Heart left ventricle (tissue), 16 donors: ENCODE measurements around the gene SLC6A2. TPM values are rescaled to one million over a fixed set of nuclear protein-coding genes. Genes with fewer than 3 reads are reported as not detected.

Experiments used
- ATAC-seq, 4 donors: fragments of 200-7000 bp; cut with Tn5 transposase; one replicate each; pipeline ENCODE4 v1.9.1; 2020 to 2022; ENCODE audit warnings: moderate library complexity in 4 of 4, mild to moderate bottlenecking in 3 of 4, moderate number of reproducible peaks in 1 of 4
- DNase-seq, 5 donors: peaks; one replicate each; pipeline ENCODE4 v3.0.0-alpha.2; 2020
- H3K27ac ChIP-seq, 12 donors: fragments of 200-600 bp; sonication (generic) in 4 of 12; one replicate each; pipeline versions ENCODE4 v1.5.0 to v1.8.0; 2016 to 2022; ENCODE audit warnings: mild to moderate bottlenecking in 2 of 12
- H3K27me3 ChIP-seq, 9 donors: fragments of 200-600 bp; sonication (generic) in 2 of 9; one replicate each; pipeline versions ENCODE4 v1.5.1 to v1.8.0; 2016 to 2022; ENCODE audit warnings: mild to moderate bottlenecking in 3 of 9
- H3K36me3 ChIP-seq, 9 donors: fragments of 200-600 bp; sonication (generic) in 2 of 9; one replicate each; pipeline versions ENCODE4 v1.5.0 to v1.8.0; 2018 to 2022; ENCODE audit warnings: mild to moderate bottlenecking in 2 of 9
- H3K4me1 ChIP-seq, 12 donors: fragments of 200-600 bp; sonication (generic) in 4 of 12; one replicate each; pipeline versions ENCODE4 v1.5.0 to v1.8.0; 2016 to 2022; ENCODE audit warnings: mild to moderate bottlenecking in 3 of 12
- H3K4me3 ChIP-seq, 12 donors: fragments of 200-600 bp; sonication (generic) in 4 of 12; one replicate each; pipeline versions ENCODE4 v1.5.0 to v1.8.0; 2017 to 2022; ENCODE audit warnings: mild to moderate bottlenecking in 9 of 12, moderate library complexity in 4 of 12
- H3K9me3 ChIP-seq, 12 donors: fragments of 200-600 bp; sonication (generic) in 4 of 12; one replicate each; pipeline versions ENCODE4 v1.5.0 to v1.8.0; 2016 to 2022; ENCODE audit warnings: mild to moderate bottlenecking in 1 of 12
- POLR2A ChIP-seq, 2 donors: fragments of 450-650 bp; IDR thresholded peaks; one replicate each; pipeline ENCODE4 v1.6.1; 2017; ENCODE audit warnings: antibody characterized with exemption in 2 of 2, mild to moderate bottlenecking in 2 of 2, moderate library complexity in 2 of 2
- WGBS, 4 donors: extraction: QIAGEN DNeasy Blood & Tissue Kit in 2 of 4; methylation state at CpG; one replicate each; pipeline versions ENCODE4 v1.1.5 to v1.1.7; 2013 to 2018; 5-methylcytosine and 5-hydroxymethylcytosine counted together
- intact Hi-C, 10 donors: fragments of 100-400 bp; cut with DNase I; formaldehyde crosslinking; loops; one replicate each; pipeline versions ENCODE4 v1.11.1 to v1.14.2; 2022
- polyA plus RNA-seq, 2 donors: library from polyadenylated mRNA; stranded (reverse); fragments of 200-250 nt; gene quantifications; one replicate each; pipeline ENCODE4 v1.2.3, GENCODE V29; 2013
- total RNA-seq, 9 donors: library from RNA; depleted of rRNA in 2 of 9; stranded (reverse); fragments of >200 nt in 2 of 9; fragmentation: NEBNext Ultra II Directional in 3 of 9; extraction: Animal tissue kit (Norgen Biotek cat#: 25700) in 3 of 9; gene quantifications; one replicate each; pipeline versions ENCODE4 v1.1.0 to v1.2.4, GENCODE V29; 2016 to 2023
- TF ChIP-seq, protein P1 (sequence below), 12 donors: fragments of 200-600 bp; sonication (generic) in 4 of 12; IDR thresholded peaks; one replicate each; pipeline versions ENCODE4 v1.5.0 to v1.8.0; 2018 to 2022; ENCODE audit warnings: antibody characterized with exemption in 12 of 12, mild to moderate bottlenecking in 5 of 12
- donor health status: ischemic (EF 13 %, LVEDD 7.1; RV severe dilation, severe dysfunction).
- donor health status: healthy with polysubstance abuse.
- donor health status: DM: no; HTN: yes; CAD: no.
- donor health status: DM: no; HTN: no; CAD: no.
- donor health status: ischemic (EF 25% LVEDD 6.9; RV normal size, moderate dysfunction).
- donor health status: ischemic (EF 25% LVEDD 5.7; RV mildly dilated, moderate dysfunction).
- donor health status: healthy.
- donor health status: DM: yes; HTN: yes; CAD: no.
- donor health status: ischemic (EF 35%, LVEDD 5.7; RV mildly dilated, moderate dysfunction).
- donor health status: nonischemic (EF 11% LVEDD 7.7; RV severe dilation, severe dysfunction).
- donor health status: DM: yes; HTN: yes; CAD: no.
- donor health status: PGD.
- donor health status: ischemic (EF 29% LVEDD 5.4; RV normal size, mild dysfunction).
- donor health status: nonischemic (EF 23%, LVEDD 6.1; RV moderate dilation, normal function).

Gene SLC6A2
- total and polyA plus RNA-seq, 11 donors = 0.18 TPM; not detected in 10

DNA sequence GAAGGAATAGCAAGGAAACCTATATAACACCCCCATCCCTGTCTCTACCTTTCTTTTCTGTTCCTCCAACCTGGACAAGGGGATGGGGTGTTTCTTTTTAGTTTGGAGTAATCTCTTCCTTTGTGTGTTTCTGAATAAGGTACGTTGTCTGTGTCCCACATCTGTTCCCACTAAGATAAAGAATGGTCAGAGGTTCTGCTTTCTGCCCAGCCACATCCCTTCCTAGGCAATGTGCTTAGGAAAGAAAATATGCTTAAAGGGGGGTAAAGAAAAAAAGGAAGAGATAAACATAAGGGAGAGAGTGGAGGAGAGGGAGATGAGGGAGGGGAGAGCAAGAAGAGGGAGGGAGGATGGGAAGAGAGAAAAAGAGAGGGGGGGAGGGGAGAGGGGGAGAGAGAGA is 35.1 kb downstream of the SLC6A2 start:
- H3K4me3 ChIP-seq = no peak overlapping the region
- WGBS, 4 donors = 37 to 61% (median 47%) methylated on average over 1 of the region's 1 CpG
- H3K27ac ChIP-seq = no peak overlapping the region
- no peaks in the 10 kb centered on the region for H3K4me1 ChIP-seq
- H3K9me3 ChIP-seq = peaks cover 0 to 7% (median 0%) of the 10 kb centered on the region in 12 donors
- no peak for DNase-seq
- TF ChIP-seq, protein P1, sequence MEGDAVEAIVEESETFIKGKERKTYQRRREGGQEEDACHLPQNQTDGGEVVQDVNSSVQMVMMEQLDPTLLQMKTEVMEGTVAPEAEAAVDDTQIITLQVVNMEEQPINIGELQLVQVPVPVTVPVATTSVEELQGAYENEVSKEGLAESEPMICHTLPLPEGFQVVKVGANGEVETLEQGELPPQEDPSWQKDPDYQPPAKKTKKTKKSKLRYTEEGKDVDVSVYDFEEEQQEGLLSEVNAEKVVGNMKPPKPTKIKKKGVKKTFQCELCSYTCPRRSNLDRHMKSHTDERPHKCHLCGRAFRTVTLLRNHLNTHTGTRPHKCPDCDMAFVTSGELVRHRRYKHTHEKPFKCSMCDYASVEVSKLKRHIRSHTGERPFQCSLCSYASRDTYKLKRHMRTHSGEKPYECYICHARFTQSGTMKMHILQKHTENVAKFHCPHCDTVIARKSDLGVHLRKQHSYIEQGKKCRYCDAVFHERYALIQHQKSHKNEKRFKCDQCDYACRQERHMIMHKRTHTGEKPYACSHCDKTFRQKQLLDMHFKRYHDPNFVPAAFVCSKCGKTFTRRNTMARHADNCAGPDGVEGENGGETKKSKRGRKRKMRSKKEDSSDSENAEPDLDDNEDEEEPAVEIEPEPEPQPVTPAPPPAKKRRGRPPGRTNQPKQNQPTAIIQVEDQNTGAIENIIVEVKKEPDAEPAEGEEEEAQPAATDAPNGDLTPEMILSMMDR (IDR thresholded peaks at IDR 0.05) = no peak
- no peak for TF ChIP-seq POLR2A (IDR thresholded peaks at IDR 0.05)
- H3K36me3 ChIP-seq = no peaks in the 10 kb centered on the region
- H3K27me3 ChIP-seq = peaks cover 0 to 4% (median 0%) of the 10 kb centered on the region in 9 donors
- no peak for ATAC-seq
- intact Hi-C loops = loop anchor here in 2 of 10 donors (5.0 to 10.0 kb wide), 2 partner anchors 34 to 196 kb away; partner anchors contain the start of gene SLC6A2 (in 1 of the 2)

- intact Hi-C loops = loop anchor here in 2 of 10 donors (5.0 to 10.0 kb wide), 2 partner anchors 34 to 197 kb away; partner anchors contain the start of gene SLC6A2 (in 1 of the 2)
- no peak for TF ChIP-seq POLR2A (IDR thresholded peaks at IDR 0.05)
- TF ChIP-seq, protein P1 (IDR thresholded peaks at IDR 0.05) = no peak
- WGBS, 4 donors = 91 to 94% (median 92%) methylated on average over 7 to 12 of the region's 12 CpGs
Observed at GRCh38 chr16:55691771-55692170, 36.0 kb downstream of the SLC6A2 start.

GRCh38 chr16:55695595-55695994 is 39.8 kb downstream of the SLC6A2 start:
- ATAC-seq (no peak), DNase-seq (no peak)
- H3K9me3 ChIP-seq = no peaks in the 10 kb centered on the region
- no peaks in the 10 kb centered on the region for H3K36me3 ChIP-seq
- intact Hi-C loops = loop anchor here in 1 of 10 donors (10.0 kb wide), 1 partner anchor 201 kb away; no protein-coding TSS in a partner anchor
- WGBS, 4 donors = 75 to 93% (median 82%) methylated on average over 3 to 5 of the region's 5 CpGs
- no peaks in the 10 kb centered on the region for H3K27me3 ChIP-seq
- H3K4me1 ChIP-seq = no peaks in the 10 kb centered on the region
- H3K27ac ChIP-seq = no peak overlapping the region
- no peak overlapping the region for H3K4me3 ChIP-seq
- no peak for TF ChIP-seq POLR2A (IDR thresholded peaks at IDR 0.05)
- TF ChIP-seq, protein P1 (IDR thresholded peaks at IDR 0.05) = no peak

More at GRCh38 chr16:55691771-55692170, 36.0 kb downstream of the SLC6A2 start:
- no peak for DNase-seq
- Histone ChIP-seq H3K27ac (no peak overlapping the region), H3K9me3 (no peaks in the 10 kb centered on the region), H3K4me1 (no peaks in the 10 kb centered on the region), H3K4me3 (no peak overlapping the region), H3K27me3 (peaks cover 0 to 4% (median 0%) of the 10 kb centered on the region in 9 donors), H3K36me3 (no peaks in the 10 kb centered on the region)
- ATAC-seq = no peak

GRCh38 chr16:55697867-55698266 is 42.1 kb downstream of the SLC6A2 start:
- Histone ChIP-seq H3K36me3 (no peaks in the 10 kb centered on the region), H3K4me3 (no peak overlapping the region), H3K4me1 (peaks cover 0 to 3% (median 0%) of the 10 kb centered on the region in 12 donors), H3K9me3 (no peaks in the 10 kb centered on the region), H3K27ac (no peak overlapping the region), H3K27me3 (no peaks in the 10 kb centered on the region)
- no peak for TF ChIP-seq POLR2A (IDR thresholded peaks at IDR 0.05)
- TF ChIP-seq, protein P1 (IDR thresholded peaks at IDR 0.05) = no peak
- DNase-seq = no peak
- intact Hi-C loops = loop anchor here in 1 of 10 donors (10.0 kb wide), 1 partner anchor 203 kb away; no protein-coding TSS in a partner anchor
- 51 to 80% (median 59%) methylated on average over 3 to 7 of the region's 7 CpGs for WGBS, 4 donors
- ATAC-seq = no peak
